Glutamatergic neuron (in vitro differentiated cells): ENCODE results near the gene FRG2C. TPM values are rescaled to one million over a fixed set of nuclear protein-coding genes. Genes with fewer than 3 reads are reported as not detected.
"Not testable (repeated sequence)": the region's sequence is repeated elsewhere in the genome, so short reads cannot be mapped to it uniquely, and the experiment has no call there.

ENCODE experiments used
- DNase-seq: peaks from one replicate; pipeline ENCODE4 v3.0.0; 2022
- H3K27ac Mint-ChIP-seq: one replicate; pipeline ENCODE4 v1.8.0; 2020; ENCODE audit warnings: mild to moderate bottlenecking, mixed read lengths, inconsistent platforms; ENCODE audit not compliant: unreplicated experiment
- H3K27me3 Mint-ChIP-seq: one replicate; pipeline ENCODE4 v1.8.0; 2020; ENCODE audit warnings: mild to moderate bottlenecking, moderate library complexity, mixed read lengths, inconsistent platforms; ENCODE audit not compliant: unreplicated experiment
- H3K36me3 Mint-ChIP-seq: one replicate; pipeline ENCODE4 v1.8.0; 2020; ENCODE audit warnings: mild to moderate bottlenecking, mixed read lengths, inconsistent platforms; ENCODE audit not compliant: unreplicated experiment
- H3K4me1 Mint-ChIP-seq: one replicate; pipeline ENCODE4 v1.8.0; 2020; ENCODE audit warnings: mild to moderate bottlenecking, low read depth, mixed read lengths, inconsistent platforms; ENCODE audit not compliant: unreplicated experiment
- H3K4me3 Mint-ChIP-seq: one replicate; pipeline ENCODE4 v1.8.0; 2020; ENCODE audit warnings: mild to moderate bottlenecking, mixed read lengths, inconsistent platforms; ENCODE audit not compliant: unreplicated experiment
- H3K9me3 Mint-ChIP-seq: one replicate; pipeline ENCODE4 v1.8.0; 2020; ENCODE audit warnings: mild to moderate bottlenecking, moderate library complexity, mixed read lengths, inconsistent platforms; ENCODE audit not compliant: unreplicated experiment
- long read RNA-seq: library from polyadenylated mRNA; unstranded; transcript quantifications from one replicate; pipeline ENCODE4 v2.0.0, GENCODE V29; 2020; ENCODE audit not compliant: unreplicated experiment
- total RNA-seq: library from RNA; stranded (reverse); fragmentation: NEBNext Ultra II Directional; extraction: Animal tissue kit (Norgen Biotek cat#: 25700); gene quantifications from one replicate; pipeline ENCODE4 v1.2.1, GENCODE V29; 2021; ENCODE audit not compliant: unreplicated experiment
- TF ChIP-seq, protein P1 (sequence below): fragments of 200-600 bp; sonication (generic); IDR thresholded peaks from one replicate; pipeline ENCODE4 v1.5.0; 2021; ENCODE audit not compliant: partially characterized antibody, unreplicated experiment

FRG2C gene
- 0.47 TPM for total RNA-seq
- long read RNA-seq = 0 reads

DNA sequence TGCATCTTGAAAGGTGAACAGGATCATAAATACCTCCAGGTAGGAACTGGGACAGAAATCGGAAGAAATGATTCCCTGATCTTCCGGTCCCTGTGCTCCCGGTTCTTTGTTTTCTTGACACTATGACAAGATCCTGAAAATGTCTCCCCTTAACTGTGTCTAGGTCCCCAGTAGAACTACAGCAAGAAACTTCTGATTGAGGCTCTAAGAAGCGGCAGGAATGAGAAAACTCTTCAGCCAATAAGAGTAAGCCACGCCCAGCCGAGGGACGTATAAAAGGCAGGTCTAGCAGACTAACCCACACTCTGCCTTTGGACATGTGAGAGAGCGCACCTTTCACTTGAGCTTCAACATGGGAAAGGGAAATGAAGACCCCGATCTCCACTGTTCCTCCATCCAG is at the start of gene FRG2C:
Gene FRG2C (plus strand): TSS at position 301 of the 400 bp plus-strand sequence. CDS start 52 bp downstream, at position 353.
- not testable (repeated sequence) for H3K27ac Mint-ChIP-seq, H3K4me3 Mint-ChIP-seq, DNase-seq, H3K4me1 Mint-ChIP-seq, H3K36me3 Mint-ChIP-seq
- peaks cover 15% of the 10 kb centered on the region for H3K27me3 Mint-ChIP-seq
- H3K9me3 Mint-ChIP-seq = peaks cover 18% of the 10 kb centered on the region

DNA sequence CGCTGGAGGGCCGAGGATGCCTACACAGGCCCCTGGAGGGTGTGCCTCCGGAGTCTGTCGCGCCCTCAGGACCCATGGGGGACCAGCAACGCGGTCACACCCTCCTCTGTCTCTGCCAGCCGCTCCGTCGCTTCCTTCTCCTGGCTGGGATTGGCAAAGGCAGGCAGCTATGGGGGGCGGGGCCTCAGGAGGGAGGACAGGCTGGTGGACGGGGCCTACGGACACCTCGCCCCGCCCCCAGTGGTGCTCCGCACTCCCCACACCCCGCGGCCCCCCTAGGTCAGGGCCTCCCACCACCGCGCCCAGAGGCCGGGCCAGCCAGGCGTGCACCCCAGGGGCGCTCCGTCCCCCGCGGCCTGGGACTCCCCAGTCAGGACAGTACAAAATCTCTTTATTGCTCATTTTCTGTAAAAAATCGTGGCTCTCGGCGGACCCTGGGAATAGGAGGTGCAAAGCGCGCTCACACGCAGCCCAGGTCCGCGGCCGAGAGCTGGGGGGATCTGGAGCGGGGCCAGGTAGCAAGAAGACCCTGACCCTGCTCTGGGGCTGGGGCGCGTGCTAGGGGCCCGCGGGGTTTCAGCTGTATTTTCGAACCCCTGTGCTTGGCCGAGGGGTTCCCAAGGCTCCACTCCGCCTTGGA is 45.3 kb upstream of the FRG2C start:
- not testable (repeated sequence) for H3K27ac Mint-ChIP-seq, H3K27me3 Mint-ChIP-seq, H3K9me3 Mint-ChIP-seq, H3K36me3 Mint-ChIP-seq, H3K4me1 Mint-ChIP-seq
- peak; percentile 76 for DNase-seq
- peak overlapping the region; percentile 72 for H3K4me3 Mint-ChIP-seq

DNA sequence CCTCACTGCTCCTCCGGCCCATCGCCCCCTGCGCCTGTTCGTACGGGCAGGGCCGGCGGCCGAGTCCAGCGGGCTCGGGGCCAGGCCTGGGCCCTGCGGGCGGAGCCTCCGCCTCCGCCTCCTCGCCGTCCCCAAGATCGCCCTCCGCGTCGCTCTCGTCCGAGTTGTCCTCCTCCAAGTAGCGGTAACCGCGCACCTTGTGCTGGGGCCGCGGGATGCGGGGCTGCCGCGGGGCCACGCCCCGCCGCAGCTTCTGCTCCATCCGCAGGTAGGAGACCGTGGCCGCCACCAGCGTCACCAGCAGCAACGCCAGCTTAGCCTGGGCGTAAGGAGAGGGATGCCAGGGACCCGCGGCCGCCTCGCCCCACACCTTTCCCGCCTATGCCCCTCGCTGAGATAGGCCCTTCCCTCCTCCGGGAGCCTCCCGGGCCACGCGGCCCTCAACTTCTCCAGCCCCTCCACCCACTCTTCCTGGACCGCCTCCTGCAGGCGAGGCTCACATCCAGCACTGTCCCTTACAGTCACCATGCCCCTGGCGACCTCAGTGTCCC is 44.6 kb upstream of the FRG2C start:
- not testable (repeated sequence) for H3K4me1 Mint-ChIP-seq, H3K27ac Mint-ChIP-seq, H3K9me3 Mint-ChIP-seq, H3K36me3 Mint-ChIP-seq, H3K27me3 Mint-ChIP-seq
- peak; percentile 42 for DNase-seq
- peak overlapping the region; percentile 73 for H3K4me3 Mint-ChIP-seq

DNA sequence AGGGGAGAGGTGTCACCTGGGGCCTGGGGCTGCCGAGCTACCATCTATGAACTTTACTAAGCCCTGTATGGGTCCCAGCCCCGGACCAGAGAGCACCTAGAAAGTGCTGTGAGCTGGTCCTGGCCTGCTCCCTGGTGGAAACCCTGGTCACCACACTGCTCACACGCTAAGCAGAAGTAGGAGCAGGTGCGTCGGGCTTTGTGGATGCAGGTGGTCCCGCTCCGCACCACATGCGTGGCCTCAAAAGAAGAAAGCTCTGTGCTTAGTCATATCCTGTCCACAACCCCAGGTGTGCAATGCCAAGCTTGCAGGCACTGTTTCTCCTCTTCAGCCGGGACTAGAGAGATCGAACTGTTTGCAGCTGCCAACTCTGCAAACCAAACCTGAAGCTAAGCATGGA is 42.4 kb upstream of the FRG2C start:
- not testable (repeated sequence) for H3K27ac Mint-ChIP-seq, H3K36me3 Mint-ChIP-seq, H3K27me3 Mint-ChIP-seq, DNase-seq, H3K9me3 Mint-ChIP-seq, H3K4me3 Mint-ChIP-seq, H3K4me1 Mint-ChIP-seq

DNA sequence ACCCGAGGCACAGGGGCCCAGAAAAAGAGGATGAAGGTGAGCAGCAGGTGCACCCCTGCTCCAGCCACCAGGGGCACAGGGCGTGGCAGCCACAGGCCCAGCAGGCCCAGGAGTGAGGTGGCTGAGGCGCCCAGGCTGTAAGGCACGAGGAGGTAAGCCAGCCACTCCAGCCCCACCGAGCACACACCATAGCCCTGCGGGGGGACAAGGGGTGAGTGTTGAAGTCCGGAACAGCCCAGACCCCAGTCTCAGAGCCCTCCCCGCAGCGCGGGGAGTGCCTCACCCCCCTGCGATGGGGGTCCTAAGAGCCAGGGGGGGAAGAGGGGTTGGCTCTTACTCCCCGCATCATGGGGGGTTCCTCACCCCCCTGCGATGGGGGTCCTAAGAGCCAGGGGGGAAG is 40.5 kb upstream of the FRG2C start:
- not testable (repeated sequence) for H3K36me3 Mint-ChIP-seq, H3K4me3 Mint-ChIP-seq, H3K9me3 Mint-ChIP-seq, DNase-seq, H3K27me3 Mint-ChIP-seq, H3K4me1 Mint-ChIP-seq, H3K27ac Mint-ChIP-seq

DNA sequence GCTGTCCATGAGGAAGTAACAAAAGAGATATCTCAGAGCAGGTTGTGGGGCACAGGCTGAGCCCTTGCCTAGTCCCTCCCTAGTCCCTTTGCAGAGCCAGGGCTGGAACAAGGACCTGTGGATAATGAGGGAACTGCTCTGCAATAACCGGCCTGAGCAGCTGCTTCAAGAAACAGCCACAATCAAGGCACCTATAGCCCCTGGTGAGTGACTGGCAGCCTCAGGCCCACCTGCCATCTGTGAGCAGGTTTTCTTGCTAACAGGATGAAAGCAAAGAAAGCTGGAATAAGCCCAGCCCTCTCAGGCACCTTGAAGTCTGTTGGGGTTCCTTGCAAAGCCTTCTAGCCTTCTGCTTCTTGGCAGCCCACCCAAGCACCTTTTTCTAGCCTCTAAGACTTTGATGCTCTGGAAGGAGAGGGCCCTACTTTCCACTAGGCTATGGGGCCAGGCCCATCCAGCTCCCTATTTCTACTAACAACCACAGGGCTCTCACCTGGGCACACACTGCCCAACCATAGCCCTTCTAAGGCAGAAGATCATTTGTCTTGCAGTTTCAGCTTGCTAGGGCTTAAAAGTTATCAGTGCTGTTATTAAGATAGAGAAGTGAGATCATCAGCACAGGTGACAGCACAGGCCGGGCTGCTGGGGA is 33.1 kb upstream of the FRG2C start:
- not testable (repeated sequence) for H3K27me3 Mint-ChIP-seq, H3K27ac Mint-ChIP-seq, H3K4me3 Mint-ChIP-seq, H3K9me3 Mint-ChIP-seq, H3K36me3 Mint-ChIP-seq, DNase-seq, H3K4me1 Mint-ChIP-seq

DNA sequence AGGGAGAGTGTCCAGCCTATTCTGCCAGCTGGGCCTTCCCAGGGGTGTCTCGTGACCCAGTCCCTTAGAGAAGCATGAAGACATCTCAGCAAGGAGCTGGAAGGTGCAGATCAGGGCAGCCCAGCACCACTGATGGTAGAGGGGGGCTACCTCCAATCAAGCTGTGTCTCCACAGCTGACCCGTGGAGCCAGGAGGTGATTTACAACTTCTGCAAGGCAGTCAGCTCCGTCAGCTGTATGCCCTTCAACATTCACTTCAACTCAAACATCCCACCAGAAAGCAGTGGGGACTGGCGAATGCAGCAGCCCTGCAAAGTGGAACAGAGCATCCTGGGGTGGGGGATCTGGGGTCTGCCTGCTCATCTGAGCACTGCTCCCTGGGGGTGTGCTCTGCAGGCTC is 32.6 kb upstream of the FRG2C start:
- no peaks in the 10 kb centered on the region for H3K27me3 Mint-ChIP-seq
- H3K36me3 Mint-ChIP-seq = no peaks in the 10 kb centered on the region
- H3K27ac Mint-ChIP-seq = no peak overlapping the region
- TF ChIP-seq, protein P1, sequence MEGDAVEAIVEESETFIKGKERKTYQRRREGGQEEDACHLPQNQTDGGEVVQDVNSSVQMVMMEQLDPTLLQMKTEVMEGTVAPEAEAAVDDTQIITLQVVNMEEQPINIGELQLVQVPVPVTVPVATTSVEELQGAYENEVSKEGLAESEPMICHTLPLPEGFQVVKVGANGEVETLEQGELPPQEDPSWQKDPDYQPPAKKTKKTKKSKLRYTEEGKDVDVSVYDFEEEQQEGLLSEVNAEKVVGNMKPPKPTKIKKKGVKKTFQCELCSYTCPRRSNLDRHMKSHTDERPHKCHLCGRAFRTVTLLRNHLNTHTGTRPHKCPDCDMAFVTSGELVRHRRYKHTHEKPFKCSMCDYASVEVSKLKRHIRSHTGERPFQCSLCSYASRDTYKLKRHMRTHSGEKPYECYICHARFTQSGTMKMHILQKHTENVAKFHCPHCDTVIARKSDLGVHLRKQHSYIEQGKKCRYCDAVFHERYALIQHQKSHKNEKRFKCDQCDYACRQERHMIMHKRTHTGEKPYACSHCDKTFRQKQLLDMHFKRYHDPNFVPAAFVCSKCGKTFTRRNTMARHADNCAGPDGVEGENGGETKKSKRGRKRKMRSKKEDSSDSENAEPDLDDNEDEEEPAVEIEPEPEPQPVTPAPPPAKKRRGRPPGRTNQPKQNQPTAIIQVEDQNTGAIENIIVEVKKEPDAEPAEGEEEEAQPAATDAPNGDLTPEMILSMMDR = no peak
- peaks cover 3% of the 10 kb centered on the region for H3K9me3 Mint-ChIP-seq
- H3K4me1 Mint-ChIP-seq = peaks cover 2% of the 10 kb centered on the region
- DNase-seq = no peak
- H3K4me3 Mint-ChIP-seq = no peak overlapping the region

DNA sequence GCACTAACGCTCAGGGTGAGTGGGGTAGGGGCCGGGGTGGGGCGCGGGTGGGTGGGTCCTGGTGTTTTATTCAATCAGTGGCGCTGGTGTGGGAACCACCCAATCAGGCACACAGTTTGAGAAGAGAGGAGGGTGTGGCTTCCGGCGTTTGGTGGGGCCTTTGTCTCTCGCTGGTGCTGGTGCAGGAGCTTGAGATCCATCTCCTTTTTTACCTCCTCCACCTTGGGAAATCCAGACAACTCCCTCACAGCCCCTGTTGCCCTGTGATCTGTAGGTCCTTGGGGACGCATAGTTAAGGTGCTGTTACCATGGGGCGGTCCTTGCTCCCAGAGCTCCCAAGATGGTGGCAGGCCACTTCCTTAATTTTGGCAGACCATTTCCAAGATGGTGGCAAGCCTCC is 25.2 kb upstream of the FRG2C start:
- H3K27ac Mint-ChIP-seq, DNase-seq, H3K9me3 Mint-ChIP-seq, H3K27me3 Mint-ChIP-seq, H3K4me1 Mint-ChIP-seq, H3K4me3 Mint-ChIP-seq, H3K36me3 Mint-ChIP-seq: not testable (repeated sequence)

DNA sequence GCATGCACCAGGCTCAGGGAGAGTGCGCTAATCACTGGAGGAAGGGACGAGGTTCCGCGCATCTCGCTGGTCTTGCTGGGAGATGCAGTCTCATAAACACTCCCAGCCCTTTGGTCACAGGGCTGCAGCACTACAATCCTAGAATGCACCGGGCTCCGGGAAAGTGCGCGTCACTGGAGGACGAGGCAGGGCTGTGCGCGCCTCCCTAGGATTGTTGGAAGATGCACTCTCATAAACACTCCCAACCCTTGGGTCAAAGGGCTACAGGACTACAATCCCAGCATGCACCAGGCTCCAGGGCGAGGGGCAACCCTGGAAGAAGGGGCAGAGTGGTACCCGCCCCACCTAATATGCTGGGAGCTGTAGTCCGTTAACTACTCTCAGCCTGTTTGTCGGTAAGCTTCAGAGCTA is 23.0 kb upstream of the FRG2C start:
- H3K27ac Mint-ChIP-seq, H3K4me1 Mint-ChIP-seq, H3K9me3 Mint-ChIP-seq, H3K27me3 Mint-ChIP-seq, H3K36me3 Mint-ChIP-seq: not testable (repeated sequence)
- peak overlapping the region; percentile 87 for H3K4me3 Mint-ChIP-seq
- DNase-seq = peak; percentile 92
